HFFc6 (cell line): ENCODE measurements around the gene TIGD1. TPM values are rescaled to one million over a fixed set of nuclear protein-coding genes. Genes with fewer than 3 reads are reported as not detected.

Source experiments
- DNase-seq: peaks from one replicate; pipeline ENCODE4 v3.0.0-alpha.2; 2018
- H3K27ac Mint-ChIP-seq: 2 replicates; pipeline ENCODE4 v1.8.0; 2020; ENCODE audit warnings: mild to moderate bottlenecking, mixed read lengths
- H3K27me3 Mint-ChIP-seq: 2 replicates; pipeline ENCODE4 v1.8.0; 2021; ENCODE audit warnings: mild to moderate bottlenecking, moderate library complexity, mixed read lengths; ENCODE audit not compliant: insufficient read depth
- H3K36me3 Mint-ChIP-seq: 2 replicates; pipeline ENCODE4 v1.8.0; 2021; ENCODE audit warnings: low read depth, mixed read lengths
- H3K4me1 Mint-ChIP-seq: 2 replicates; pipeline ENCODE4 v1.8.0; 2020; ENCODE audit warnings: low read depth, mixed read lengths
- H3K4me3 Mint-ChIP-seq: 2 replicates; pipeline ENCODE4 v1.8.0; 2020; ENCODE audit warnings: mild to moderate bottlenecking, moderate library complexity, mixed read lengths
- H3K9me3 Mint-ChIP-seq: 2 replicates; pipeline ENCODE4 v1.8.0; 2020; ENCODE audit warnings: mild to moderate bottlenecking, mixed read lengths
- total RNA-seq, 6 experiments: library from RNA; stranded (reverse); fragmentation: NEBNext Ultra II Directional; extraction: Animal tissue kit (Norgen Biotek cat#: 25700); gene quantifications; 2 replicates in 1 of 6; 3 replicates in 5 of 6; pipeline ENCODE4 v1.2.3, GENCODE V29; 2021
- TF ChIP-seq, protein P1 (sequence below): fragments of 200-600 bp; sonication (generic); IDR thresholded peaks from 2 replicates; pipeline ENCODE4 v1.5.0; 2021; ENCODE audit warnings: antibody characterized with exemption, mild to moderate bottlenecking

The TIGD1 gene
- total RNA-seq, 6 experiments from 2014 or later = 2.9 to 3.7 (median 3.1) TPM

DNA sequence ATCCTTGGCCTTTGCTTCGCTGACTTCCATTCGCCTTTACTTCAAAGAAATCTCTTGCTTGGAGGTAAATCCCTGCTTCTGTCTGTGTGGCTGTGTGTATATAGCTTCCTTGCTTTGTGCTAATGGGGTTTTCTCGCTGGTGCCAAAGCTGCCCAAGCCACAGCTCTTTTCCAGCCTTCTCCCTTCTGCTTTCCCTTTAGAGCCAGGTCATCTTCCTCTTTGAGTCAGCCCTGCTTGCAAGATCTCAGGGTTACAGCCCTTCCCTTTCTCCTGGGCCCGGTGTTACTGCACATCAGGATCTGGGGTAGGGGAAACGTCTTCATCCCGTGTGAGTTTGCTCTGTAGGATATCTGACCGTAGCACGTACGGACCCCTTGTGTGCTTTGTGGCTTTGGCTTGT is 19.2 kb upstream of the TIGD1 start:
- no peaks in the 10 kb centered on the region; the same call in 1 of the 2 replicates for H3K27me3 Mint-ChIP-seq
- TF ChIP-seq, protein P1, sequence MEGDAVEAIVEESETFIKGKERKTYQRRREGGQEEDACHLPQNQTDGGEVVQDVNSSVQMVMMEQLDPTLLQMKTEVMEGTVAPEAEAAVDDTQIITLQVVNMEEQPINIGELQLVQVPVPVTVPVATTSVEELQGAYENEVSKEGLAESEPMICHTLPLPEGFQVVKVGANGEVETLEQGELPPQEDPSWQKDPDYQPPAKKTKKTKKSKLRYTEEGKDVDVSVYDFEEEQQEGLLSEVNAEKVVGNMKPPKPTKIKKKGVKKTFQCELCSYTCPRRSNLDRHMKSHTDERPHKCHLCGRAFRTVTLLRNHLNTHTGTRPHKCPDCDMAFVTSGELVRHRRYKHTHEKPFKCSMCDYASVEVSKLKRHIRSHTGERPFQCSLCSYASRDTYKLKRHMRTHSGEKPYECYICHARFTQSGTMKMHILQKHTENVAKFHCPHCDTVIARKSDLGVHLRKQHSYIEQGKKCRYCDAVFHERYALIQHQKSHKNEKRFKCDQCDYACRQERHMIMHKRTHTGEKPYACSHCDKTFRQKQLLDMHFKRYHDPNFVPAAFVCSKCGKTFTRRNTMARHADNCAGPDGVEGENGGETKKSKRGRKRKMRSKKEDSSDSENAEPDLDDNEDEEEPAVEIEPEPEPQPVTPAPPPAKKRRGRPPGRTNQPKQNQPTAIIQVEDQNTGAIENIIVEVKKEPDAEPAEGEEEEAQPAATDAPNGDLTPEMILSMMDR = no peak
- H3K27ac Mint-ChIP-seq = peak overlapping the region; percentile 40; the same call in 1 of the 2 replicates
- H3K4me1 Mint-ChIP-seq = peaks cover 39% of the 10 kb centered on the region
- no peak overlapping the region for H3K4me3 Mint-ChIP-seq
- H3K36me3 Mint-ChIP-seq = peaks cover 53% of the 10 kb centered on the region
- no peaks in the 10 kb centered on the region for H3K9me3 Mint-ChIP-seq
- no peak for DNase-seq

DNA sequence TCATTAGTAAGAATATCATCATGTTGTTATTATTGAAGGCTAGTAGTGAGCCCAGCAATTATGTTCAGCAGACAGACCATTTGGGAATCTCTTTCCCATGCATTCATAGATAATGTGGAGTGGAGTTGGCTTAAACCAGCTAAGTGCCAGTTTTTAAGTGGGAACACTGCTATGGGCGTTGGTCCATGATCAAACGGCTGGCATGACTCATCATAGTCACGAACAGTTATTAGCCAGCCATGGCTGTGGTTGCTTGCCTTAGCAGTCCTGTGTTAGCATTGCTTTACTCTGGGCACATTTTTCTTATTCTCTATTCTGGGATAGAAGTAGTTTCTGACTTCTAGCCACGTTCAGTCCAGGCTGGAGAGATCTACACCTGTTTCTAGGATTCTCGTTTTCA is 17.8 kb upstream of the TIGD1 start:
- DNase-seq = peak; percentile 91
- Mint-ChIP-seq H3K4me1 (peaks cover 28% of the 10 kb centered on the region), H3K27me3 (no peaks in the 10 kb centered on the region; the same call in 1 of the 2 replicates), H3K4me3 (peak overlapping the region; percentile 11; the same call in 1 of the 2 replicates), H3K36me3 (peaks cover 64% of the 10 kb centered on the region), H3K9me3 (no peaks in the 10 kb centered on the region), H3K27ac (peak overlapping the region; percentile 85)
- TF ChIP-seq, protein P1 = no peak

DNA sequence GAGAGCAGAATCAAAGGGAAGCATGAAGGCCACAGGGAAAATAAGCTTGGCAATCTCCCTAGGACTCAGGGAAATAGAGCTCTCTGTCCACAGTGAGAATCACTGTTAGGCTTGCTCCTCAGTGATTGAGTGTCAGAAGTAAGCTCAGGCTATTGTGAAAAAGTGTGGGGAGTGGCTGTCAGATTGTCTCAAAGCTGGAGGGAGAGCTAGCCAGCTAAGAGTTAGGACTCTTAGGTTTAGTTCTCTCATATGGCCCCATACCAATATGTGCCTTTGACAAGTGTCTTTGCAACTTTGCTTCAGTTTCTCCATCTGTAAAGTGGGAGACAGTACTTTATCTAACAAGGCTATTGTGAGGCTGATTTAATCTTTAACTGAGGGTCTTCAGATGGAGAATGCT is 17.4 kb upstream of the TIGD1 start:
- Mint-ChIP-seq H3K27me3 (no peaks in the 10 kb centered on the region; the same call in 1 of the 2 replicates), H3K27ac (peak overlapping the region; percentile 85), H3K4me3 (peak overlapping the region; percentile 11; the same call in 1 of the 2 replicates), H3K4me1 (peaks cover 28% of the 10 kb centered on the region), H3K9me3 (no peaks in the 10 kb centered on the region), H3K36me3 (peaks cover 64% of the 10 kb centered on the region)
- no peak for DNase-seq
- TF ChIP-seq, protein P1 = no peak

DNA sequence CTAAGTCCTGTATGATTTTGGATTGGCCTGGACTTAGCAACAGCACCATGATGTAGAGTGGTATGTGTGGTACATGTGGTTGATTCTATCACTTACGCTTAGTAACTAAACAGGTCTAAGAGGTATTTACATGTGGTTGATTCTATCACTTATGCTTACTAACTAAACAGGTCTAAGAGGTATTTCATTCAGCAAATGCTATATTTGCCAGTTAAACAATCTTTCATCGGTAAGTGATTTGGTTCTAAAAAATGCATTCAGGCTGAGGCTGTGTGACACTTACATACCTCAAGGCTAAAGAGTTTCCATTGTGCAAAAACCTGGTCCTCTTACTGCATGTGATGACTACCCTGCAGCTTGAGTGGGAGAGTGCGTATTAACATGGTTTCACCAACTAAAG is 13.2 kb upstream of the TIGD1 start:
- TF ChIP-seq, protein P1 = no peak
- Mint-ChIP-seq H3K27ac (peak overlapping the region; percentile 35; the same call in 1 of the 2 replicates), H3K4me3 (no peak overlapping the region), H3K9me3 (no peaks in the 10 kb centered on the region), H3K36me3 (peaks cover 63% of the 10 kb centered on the region), H3K4me1 (peaks cover 22% of the 10 kb centered on the region), H3K27me3 (no peaks in the 10 kb centered on the region; the same call in 1 of the 2 replicates)
- peak; percentile 56 for DNase-seq

DNA sequence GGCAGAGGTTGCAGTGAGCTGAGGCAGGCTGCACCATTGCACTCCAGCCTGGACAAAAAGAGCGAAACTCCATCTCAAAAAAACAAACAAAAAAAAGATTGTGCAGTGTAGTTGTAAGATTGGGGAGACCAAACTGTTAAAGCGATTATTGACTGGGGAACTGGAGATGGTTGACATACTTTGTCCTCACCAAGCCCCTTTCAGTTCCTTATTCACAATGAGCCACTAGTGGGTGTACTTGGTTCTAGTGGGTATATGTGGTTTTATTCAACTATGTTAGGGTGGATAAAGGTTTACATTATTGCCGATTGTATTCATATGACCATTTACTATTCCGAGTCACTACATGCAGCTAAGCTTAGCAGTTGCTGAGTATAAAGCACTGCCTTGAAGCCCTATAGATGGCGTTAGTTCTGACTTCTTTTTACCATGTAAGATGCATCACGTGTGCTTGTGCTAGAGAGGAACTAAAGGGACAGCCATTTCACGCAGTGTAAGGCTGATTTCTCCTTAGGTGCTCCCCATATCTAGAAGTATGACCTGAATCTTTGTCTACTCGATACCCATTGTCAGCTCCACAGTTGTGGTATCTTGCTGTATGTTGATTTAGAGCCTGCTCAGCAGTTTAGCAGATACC is 12.3 kb upstream of the TIGD1 start:
- Mint-ChIP-seq H3K4me1 (peaks cover 13% of the 10 kb centered on the region), H3K9me3 (no peaks in the 10 kb centered on the region), H3K27ac (peak overlapping the region; percentile 27; the same call in 1 of the 2 replicates), H3K36me3 (peaks cover 58% of the 10 kb centered on the region), H3K4me3 (no peak overlapping the region), H3K27me3 (no peaks in the 10 kb centered on the region; the same call in 1 of the 2 replicates)
- DNase-seq = no peak
- TF ChIP-seq, protein P1 = 0 out of 2 replicates have a peak, but pooled peaks have one; percentile 10
